KMS-11 (cell line): ENCODE data around the gene PNKD.

Experiments used
- H2AFZ ChIP-seq: fragments of 200-600 bp; sonication (generic); 2 replicates; pipeline ENCODE4 v1.6.1; 2016; ENCODE audit warnings: antibody characterized with exemption, mixed run types, low read depth
- H3K27ac ChIP-seq: fragments of 200-600 bp; sonication (generic); 2 replicates; pipeline ENCODE4 v1.6.1; 2016; ENCODE audit warnings: mild to moderate bottlenecking, mixed run types
- H3K27me3 ChIP-seq: fragments of 200-600 bp; sonication (generic); 2 replicates; pipeline ENCODE4 v1.6.1; 2017; ENCODE audit warnings: mild to moderate bottlenecking, low read depth, mixed run types, moderate library complexity; ENCODE audit not compliant: insufficient read depth
- H3K36me3 ChIP-seq: fragments of 200-600 bp; sonication (generic); 2 replicates; pipeline ENCODE4 v1.6.1; 2017; ENCODE audit warnings: mild to moderate bottlenecking, mixed run types; ENCODE audit not compliant: insufficient read depth
- H3K4me1 ChIP-seq: fragments of 200-600 bp; sonication (generic); 2 replicates; pipeline ENCODE4 v1.6.1; 2016; ENCODE audit warnings: mild to moderate bottlenecking, low read depth, mixed run types; ENCODE audit not compliant: poor library complexity, severe bottlenecking
- H3K4me2 ChIP-seq: fragments of 200-600 bp; sonication (generic); 2 replicates; pipeline ENCODE4 v1.7.0; 2016; ENCODE audit warnings: mild to moderate bottlenecking, mixed run types
- H3K4me3 ChIP-seq: fragments of 200-600 bp; sonication (generic); IDR thresholded peaks from 2 replicates; pipeline ENCODE4 v1.6.1; 2017; ENCODE audit warnings: low read depth, low read length, mixed read lengths; ENCODE audit not compliant: insufficient read depth
- H3K79me2 ChIP-seq: fragments of 200-600 bp; sonication (generic); 2 replicates; pipeline ENCODE4 v1.6.1; 2016; ENCODE audit warnings: low read depth, mixed run types; ENCODE audit not compliant: insufficient read depth
- H3K9ac ChIP-seq: fragments of 200-600 bp; sonication (generic); 2 replicates; pipeline ENCODE4 v1.6.1; 2016; ENCODE audit warnings: mild to moderate bottlenecking, mixed run types
- H4K20me1 ChIP-seq: fragments of 200-600 bp; sonication (generic); 2 replicates; pipeline ENCODE4 v1.6.1; 2016; ENCODE audit warnings: mild to moderate bottlenecking, mixed run types; ENCODE audit not compliant: insufficient read depth
- TF ChIP-seq, protein P1 (sequence below): fragments of 200-600 bp; sonication (generic); conservative IDR thresholded peaks from 2 replicates; pipeline ENCODE4 v1.6.1; 2017; ENCODE audit warnings: low read depth, mild to moderate bottlenecking, antibody characterized with exemption, low read length, moderate library complexity, mixed read lengths

PNKD gene

GRCh38 chr2:218327451-218328210, 57.3 kb downstream of the PNKD start:
- no peaks in the 10 kb centered on the region for H3K27me3 ChIP-seq
- no peak overlapping the region for H3K4me2 ChIP-seq
- no peaks in the 10 kb centered on the region for H3K36me3 ChIP-seq
- no peak overlapping the region for H3K27ac ChIP-seq
- no peak overlapping the region for H3K9ac ChIP-seq
- H3K4me1 ChIP-seq: peaks cover 21% of the 10 kb centered on the region
- H4K20me1 ChIP-seq: no peaks in the 10 kb centered on the region
- no peaks in the 10 kb centered on the region for H3K79me2 ChIP-seq
- TF ChIP-seq, protein P1, sequence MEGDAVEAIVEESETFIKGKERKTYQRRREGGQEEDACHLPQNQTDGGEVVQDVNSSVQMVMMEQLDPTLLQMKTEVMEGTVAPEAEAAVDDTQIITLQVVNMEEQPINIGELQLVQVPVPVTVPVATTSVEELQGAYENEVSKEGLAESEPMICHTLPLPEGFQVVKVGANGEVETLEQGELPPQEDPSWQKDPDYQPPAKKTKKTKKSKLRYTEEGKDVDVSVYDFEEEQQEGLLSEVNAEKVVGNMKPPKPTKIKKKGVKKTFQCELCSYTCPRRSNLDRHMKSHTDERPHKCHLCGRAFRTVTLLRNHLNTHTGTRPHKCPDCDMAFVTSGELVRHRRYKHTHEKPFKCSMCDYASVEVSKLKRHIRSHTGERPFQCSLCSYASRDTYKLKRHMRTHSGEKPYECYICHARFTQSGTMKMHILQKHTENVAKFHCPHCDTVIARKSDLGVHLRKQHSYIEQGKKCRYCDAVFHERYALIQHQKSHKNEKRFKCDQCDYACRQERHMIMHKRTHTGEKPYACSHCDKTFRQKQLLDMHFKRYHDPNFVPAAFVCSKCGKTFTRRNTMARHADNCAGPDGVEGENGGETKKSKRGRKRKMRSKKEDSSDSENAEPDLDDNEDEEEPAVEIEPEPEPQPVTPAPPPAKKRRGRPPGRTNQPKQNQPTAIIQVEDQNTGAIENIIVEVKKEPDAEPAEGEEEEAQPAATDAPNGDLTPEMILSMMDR: no peak
- H3K4me3 ChIP-seq: no peak overlapping the region
- H2AFZ ChIP-seq: no peak overlapping the region

- no peaks in the 10 kb centered on the region for H3K36me3 ChIP-seq
- no peak overlapping the region for H3K9ac ChIP-seq
- H4K20me1 ChIP-seq: no peaks in the 10 kb centered on the region
- H3K27ac ChIP-seq: no peak overlapping the region
- H3K27me3 ChIP-seq: no peaks in the 10 kb centered on the region
- no peak overlapping the region for H3K4me3 ChIP-seq
- H2AFZ ChIP-seq: no peak overlapping the region
- H3K4me1 ChIP-seq: peaks cover 19% of the 10 kb centered on the region
- H3K79me2 ChIP-seq: no peaks in the 10 kb centered on the region
- H3K4me2 ChIP-seq: no peak overlapping the region
- TF ChIP-seq, protein P1: no peak
Measured at GRCh38 chr2:218328294-218328693, 58.0 kb downstream of the PNKD start.

DNA sequence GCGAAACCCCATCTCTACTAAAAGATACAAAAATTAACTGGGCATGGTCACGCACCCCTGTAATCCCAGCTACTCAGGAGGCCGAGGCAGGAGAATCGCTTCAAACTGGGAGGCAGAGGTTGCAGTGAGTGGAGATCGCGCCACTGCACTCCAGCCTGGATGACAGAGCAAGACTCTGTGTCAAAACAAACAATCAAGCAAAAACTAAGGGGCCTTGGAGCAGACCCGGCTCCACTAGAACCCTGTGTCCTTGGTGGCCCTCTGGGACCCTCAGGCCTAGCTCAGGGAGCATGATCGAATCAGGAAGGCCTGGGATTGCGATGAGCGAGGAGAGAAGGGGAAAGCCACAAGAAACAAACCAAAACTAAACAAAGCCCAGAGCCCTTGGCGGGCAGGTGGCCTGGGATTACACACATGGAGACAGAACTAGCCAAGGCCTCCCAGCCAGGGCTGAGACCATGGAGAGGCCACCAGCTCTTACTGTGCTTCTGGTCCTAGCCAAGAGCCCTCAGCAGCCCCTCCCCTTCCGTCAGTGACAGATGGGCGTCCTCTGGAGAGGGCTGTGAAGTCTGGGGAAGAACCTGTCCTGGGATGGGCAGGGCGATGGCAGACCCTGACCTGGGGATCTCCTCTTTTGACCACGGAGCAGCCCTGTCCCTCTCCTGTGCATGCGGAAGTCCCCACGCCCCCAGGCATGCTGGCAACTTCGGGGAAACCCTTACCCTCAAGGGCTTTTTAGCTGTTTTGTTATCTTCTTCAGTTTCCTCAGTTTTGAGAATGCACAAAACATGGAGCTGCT, 58.9 kb downstream of the PNKD start:
- Histone ChIP-seq H3K4me3 (no peak overlapping the region), H3K4me1 (peaks cover 11% of the 10 kb centered on the region), H3K27ac (no peak overlapping the region), H2AFZ (no peak overlapping the region), H3K36me3 (no peaks in the 10 kb centered on the region), H3K27me3 (no peaks in the 10 kb centered on the region), H3K9ac (no peak overlapping the region), H4K20me1 (no peaks in the 10 kb centered on the region), H3K79me2 (no peaks in the 10 kb centered on the region), H3K4me2 (no peak overlapping the region)
- TF ChIP-seq, protein P1: no peak

GRCh38 chr2:218329826-218330593, 59.7 kb downstream of the PNKD start:
- H3K79me2 ChIP-seq: no peaks in the 10 kb centered on the region
- H3K9ac ChIP-seq: no peak overlapping the region
- H3K4me2 ChIP-seq: no peak overlapping the region; the same call in 1 of the 2 replicates
- H3K36me3 ChIP-seq: no peaks in the 10 kb centered on the region
- peaks cover 11% of the 10 kb centered on the region for H3K4me1 ChIP-seq
- no peak overlapping the region for H2AFZ ChIP-seq
- H3K4me3 ChIP-seq: no peak overlapping the region
- H4K20me1 ChIP-seq: no peaks in the 10 kb centered on the region
- no peak overlapping the region for H3K27ac ChIP-seq
- no peaks in the 10 kb centered on the region for H3K27me3 ChIP-seq
- TF ChIP-seq, protein P1: no peak
